Stomach (tissue), 4 donors: ENCODE measurements around the gene C19orf33.

Experiments
- CTCF ChIP-seq, 7 experiments: fragments of 450-650 bp in 4 of 7; fragments of 200-600 bp in 3 of 7; sonication (generic) in 3 of 7; IDR thresholded peaks; one replicate each; pipeline ENCODE4 v1.5.1; 2016 to 2019; ENCODE audit warnings: antibody characterized with exemption in 7 of 7, control low read depth in 2 of 7, mild to moderate bottlenecking in 1 of 7
- EP300 ChIP-seq: sonication (generic); formaldehyde crosslinking; IDR thresholded peaks from one replicate; pipeline ENCODE4 v1.6.1; 2017; ENCODE audit warnings: antibody characterized with exemption

DNA sequence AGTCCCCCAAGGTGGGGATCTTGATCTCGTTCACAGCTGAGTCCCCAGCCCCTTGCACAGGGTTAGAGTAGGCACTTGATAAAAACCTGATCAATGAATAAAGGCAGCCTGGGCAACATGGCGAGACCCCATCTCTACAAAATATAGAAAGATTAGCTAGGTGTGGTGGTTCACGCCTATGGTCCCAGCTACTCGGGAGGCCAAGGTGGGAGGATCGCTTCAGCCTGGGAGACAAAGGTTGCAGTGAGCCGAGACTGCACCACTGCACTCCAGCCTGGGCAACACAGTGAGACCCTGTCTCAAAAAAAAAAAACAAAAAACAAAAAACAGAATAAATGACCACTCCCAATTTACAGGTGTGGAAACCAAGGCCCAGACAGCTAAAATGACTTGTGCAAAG lies 6.9 kb downstream of the C19orf33 start:
- no peak for TF ChIP-seq CTCF (IDR thresholded peaks at IDR 0.05)
- TF ChIP-seq EP300 = no peak
